AG09309 (cell line): ENCODE results near the gene UTP25.

Source experiments
- DNase-seq: peaks from one replicate; pipeline ENCODE4 v3.0.0-alpha.2; 2010; ENCODE audit warnings: low read depth
- H3K4me3 ChIP-seq: 2 replicates; pipeline ENCODE4 v1.5.1; 2011; ENCODE audit warnings: mild to moderate bottlenecking, low read depth, low read length, moderate library complexity; ENCODE audit not compliant: control insufficient read depth
- TF ChIP-seq, protein P1 (sequence below): IDR thresholded peaks from 2 replicates; pipeline ENCODE4 v1.5.1; 2011; ENCODE audit warnings: mild to moderate bottlenecking, low read depth, low read length, inconsistent platforms; ENCODE audit not compliant: insufficient read depth, control insufficient read depth; ENCODE audit errors: missing control alignments

The UTP25 gene

DNA sequence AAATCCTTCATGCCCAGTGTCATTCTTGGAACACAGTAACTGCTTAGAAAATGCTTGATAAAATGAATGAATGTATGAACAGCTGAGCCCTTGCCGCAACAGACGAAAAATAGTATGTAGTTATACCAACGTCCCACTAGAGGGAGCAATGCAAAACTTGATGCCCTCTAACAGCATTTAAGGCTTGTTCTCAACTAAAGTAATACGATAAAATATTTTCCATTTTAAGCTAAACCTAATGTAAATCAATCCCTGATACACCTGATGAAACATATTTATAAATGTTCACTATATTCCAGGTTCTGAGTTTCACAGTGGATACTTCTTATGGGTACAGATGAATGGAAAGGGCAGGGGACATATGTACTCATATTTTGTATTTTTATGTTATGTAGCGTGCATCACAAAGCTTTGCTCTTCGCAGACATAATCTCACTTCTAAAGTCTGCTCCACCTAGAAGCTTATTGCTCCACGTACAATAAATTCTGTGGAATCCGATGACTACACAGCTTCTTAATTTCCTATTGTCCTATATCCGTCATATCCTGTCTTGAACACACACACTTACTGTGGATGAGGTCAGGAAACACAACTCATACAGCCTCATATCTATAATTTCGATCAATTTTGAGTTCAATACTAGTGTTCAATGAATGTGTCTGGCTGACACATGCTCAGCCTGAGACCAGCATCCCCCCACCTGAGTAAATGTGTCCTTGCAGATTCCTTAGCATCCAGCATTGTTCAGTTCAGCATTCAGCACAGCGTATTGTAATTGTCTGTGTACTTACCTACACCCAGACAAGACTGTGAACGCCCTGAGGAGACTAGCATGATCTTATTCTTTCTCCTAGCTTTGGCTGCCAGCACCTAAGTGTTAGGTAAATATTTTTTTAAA, 4.4 kb upstream of the UTP25 start:
- H3K4me3 ChIP-seq, result no peak overlapping the region
- no peak for DNase-seq
- TF ChIP-seq, protein P1, sequence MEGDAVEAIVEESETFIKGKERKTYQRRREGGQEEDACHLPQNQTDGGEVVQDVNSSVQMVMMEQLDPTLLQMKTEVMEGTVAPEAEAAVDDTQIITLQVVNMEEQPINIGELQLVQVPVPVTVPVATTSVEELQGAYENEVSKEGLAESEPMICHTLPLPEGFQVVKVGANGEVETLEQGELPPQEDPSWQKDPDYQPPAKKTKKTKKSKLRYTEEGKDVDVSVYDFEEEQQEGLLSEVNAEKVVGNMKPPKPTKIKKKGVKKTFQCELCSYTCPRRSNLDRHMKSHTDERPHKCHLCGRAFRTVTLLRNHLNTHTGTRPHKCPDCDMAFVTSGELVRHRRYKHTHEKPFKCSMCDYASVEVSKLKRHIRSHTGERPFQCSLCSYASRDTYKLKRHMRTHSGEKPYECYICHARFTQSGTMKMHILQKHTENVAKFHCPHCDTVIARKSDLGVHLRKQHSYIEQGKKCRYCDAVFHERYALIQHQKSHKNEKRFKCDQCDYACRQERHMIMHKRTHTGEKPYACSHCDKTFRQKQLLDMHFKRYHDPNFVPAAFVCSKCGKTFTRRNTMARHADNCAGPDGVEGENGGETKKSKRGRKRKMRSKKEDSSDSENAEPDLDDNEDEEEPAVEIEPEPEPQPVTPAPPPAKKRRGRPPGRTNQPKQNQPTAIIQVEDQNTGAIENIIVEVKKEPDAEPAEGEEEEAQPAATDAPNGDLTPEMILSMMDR, result peak; percentile 72

DNA sequence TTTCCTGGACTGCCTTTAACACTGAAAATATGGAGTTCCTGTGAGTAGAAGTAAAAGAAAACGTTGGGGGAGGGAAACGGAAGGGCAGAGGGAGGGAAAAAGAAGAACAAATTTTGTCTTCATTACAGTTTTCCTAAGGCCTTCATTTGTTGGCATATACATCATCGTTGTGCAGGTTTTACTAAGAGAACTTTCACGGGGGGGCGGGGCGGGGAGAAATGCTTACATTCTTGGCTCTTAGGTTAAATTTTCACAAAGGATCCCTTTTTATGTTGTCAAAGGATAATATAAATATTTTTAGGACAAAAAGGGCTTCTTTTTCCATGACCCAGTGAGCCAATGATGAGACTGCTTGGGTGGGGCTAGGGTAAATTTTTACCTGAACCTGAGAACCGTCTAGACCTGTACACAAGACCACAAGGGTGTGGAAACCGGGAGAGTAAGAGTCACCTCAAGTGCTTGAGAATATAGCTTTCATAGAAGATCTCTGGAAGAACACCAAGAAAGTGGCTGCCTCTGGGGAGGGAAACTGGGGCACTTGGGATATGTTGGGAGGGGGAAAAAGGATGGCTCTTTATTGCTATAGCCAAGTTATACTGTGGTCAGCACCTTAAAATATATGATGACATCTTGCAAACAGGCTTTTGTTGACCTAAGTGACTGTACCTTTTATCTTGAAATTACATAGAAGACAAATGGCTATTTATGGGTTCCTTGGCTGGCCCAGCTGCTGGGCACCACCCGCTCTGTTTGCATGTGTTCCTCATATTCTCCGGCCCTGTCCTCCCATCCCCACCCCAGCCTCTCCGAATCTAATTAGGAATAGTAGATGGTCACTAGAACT, 2.0 kb upstream of the UTP25 start:
- no peak overlapping the region for H3K4me3 ChIP-seq
- no peak for DNase-seq
- TF ChIP-seq, protein P1, result no peak

DNA sequence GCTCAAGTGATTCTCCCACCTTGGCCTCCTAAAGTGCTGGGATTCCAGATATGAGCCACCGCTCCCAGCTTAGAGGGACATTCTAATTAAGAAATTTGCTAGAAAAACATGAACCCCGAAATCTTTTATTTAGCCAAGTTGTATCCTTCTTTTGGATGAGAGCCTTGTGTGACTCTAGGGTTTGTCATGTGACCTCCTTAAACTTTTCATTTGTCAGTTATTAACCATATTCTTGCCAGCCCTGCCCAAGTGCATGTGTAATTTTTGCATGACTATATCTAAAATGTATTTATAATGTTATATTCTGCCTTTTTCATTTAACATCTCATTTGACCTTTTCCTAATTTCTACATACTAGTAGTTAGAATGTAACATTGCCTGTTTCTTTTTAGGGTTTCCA, 1.9 kb downstream of the UTP25 start:
- no peak for DNase-seq
- TF ChIP-seq, protein P1, result no peak
- no peak overlapping the region for H3K4me3 ChIP-seq

DNA sequence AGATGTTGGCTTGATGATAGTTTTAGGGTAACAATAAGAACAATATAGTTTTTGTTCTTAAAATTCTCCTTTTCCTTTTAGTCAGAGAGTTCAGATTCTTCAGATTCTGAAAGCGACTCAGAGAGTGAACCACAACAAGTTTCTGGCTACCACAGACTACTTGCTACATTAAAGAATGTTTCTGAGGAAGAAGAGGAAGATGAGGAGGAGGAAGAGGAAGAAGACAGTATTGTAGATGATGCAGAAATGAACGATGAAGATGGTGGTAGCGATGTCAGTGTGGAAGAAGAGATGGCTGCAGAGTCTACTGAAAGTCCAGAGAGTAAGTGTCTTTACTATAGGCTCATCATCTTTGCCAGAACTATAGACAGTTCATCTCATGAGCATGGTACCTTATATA, 3.0 kb downstream of the UTP25 start:
- no peak overlapping the region for H3K4me3 ChIP-seq
- DNase-seq, result no peak
- TF ChIP-seq, protein P1, result no peak

- DNase-seq, result no peak
- TF ChIP-seq, protein P1, result no peak
- H3K4me3 ChIP-seq, result no peak overlapping the region
Measured at GRCh38 chr1:209831615-209832014, 3.8 kb downstream of the UTP25 start.

- H3K4me3 ChIP-seq, result no peak overlapping the region
- DNase-seq, result no peak
- TF ChIP-seq, protein P1, result no peak
Measured at GRCh38 chr1:209835782-209836298, 8.1 kb downstream of the UTP25 start.
